Ishikawa (cell line): ENCODE data around the gene HMCN1.

Source experiments
- CEBPB ChIP-seq: IDR thresholded peaks from 2 replicates; pipeline ENCODE4 v1.6.1; 2012
- CREB1 ChIP-seq: IDR thresholded peaks from 2 replicates; pipeline ENCODE4 v1.6.1; 2012; ENCODE audit warnings: low read depth
- EGR1 ChIP-seq: IDR thresholded peaks from 2 replicates; pipeline ENCODE4 v1.6.1; 2012
- FOXM1 ChIP-seq: IDR thresholded peaks from 2 replicates; pipeline ENCODE4 v1.6.1; 2012; ENCODE audit warnings: low read depth, borderline replicate concordance
- MAX ChIP-seq: IDR thresholded peaks from 2 replicates; pipeline ENCODE4 v1.6.1; 2012
- NFIC ChIP-seq: IDR thresholded peaks from 2 replicates; pipeline ENCODE4 v1.6.1; 2012
- REST ChIP-seq: IDR thresholded peaks from 2 replicates; pipeline ENCODE4 v1.6.1; 2012; ENCODE audit warnings: low read depth, mild to moderate bottlenecking
- TCF12 ChIP-seq: IDR thresholded peaks from 2 replicates; pipeline ENCODE4 v1.6.1; 2012; ENCODE audit warnings: low read depth

The HMCN1 gene

GRCh38 chr1:186240436-186240835 is 506.2 kb downstream of the HMCN1 start:
- TF ChIP-seq TCF12 (no peak), NFIC (no peak), CEBPB (no peak), REST (no peak), CREB1 (no peak), MAX (no peak), FOXM1 (no peak), EGR1 (no peak)
